GM21515 (cell line): ENCODE results near the gene PLEKHA1.

ENCODE experiments used
- ATAC-seq: cut with Tn5 transposase; IDR thresholded peaks from one replicate; pipeline ENCODE4 v1.9.1; 2021; ENCODE audit not compliant: unreplicated experiment

PLEKHA1 gene

GRCh38 chr10:122475591-122476332 lies 101.3 kb downstream of the PLEKHA1 start:
- ATAC-seq, result no peak

GRCh38 chr10:122476333-122476695 lies 101.8 kb downstream of the PLEKHA1 start:
- ATAC-seq, result no peak

- no peak for ATAC-seq
These were observed 102.9 kb downstream of the PLEKHA1 start for GRCh38 chr10:122477436-122477835.

GRCh38 chr10:122478971-122479370 lies 104.5 kb downstream of the PLEKHA1 start:
- no peak for ATAC-seq

- no peak for ATAC-seq
These were observed 105.8 kb downstream of the PLEKHA1 start for GRCh38 chr10:122480146-122480833.

GRCh38 chr10:122481296-122482056 lies 107.0 kb downstream of the PLEKHA1 start:
- no peak for ATAC-seq
